Right renal pelvis (tissue), 4 donors: Measurements from ENCODE around the gene FHDC1. TPM values are rescaled to one million over a fixed set of nuclear protein-coding genes. Genes with fewer than 3 reads are reported as not detected.

ENCODE experiments used
- DNase-seq, 4 donors: peaks; one replicate each; pipeline ENCODE4 v3.0.0-alpha.2; 2013; ENCODE audit warnings: low read depth in 4 of 4, low spot score in 3 of 4, missing footprints in 1 of 4
- polyA plus RNA-seq, 4 donors: library from polyadenylated mRNA; unstranded; fragments of 120-200 nt; gene quantifications; one replicate each; pipeline ENCODE4 v1.2.1, GENCODE V29; 2013; ENCODE audit not compliant: insufficient read length in 4 of 4

FHDC1 gene
- polyA plus RNA-seq, 4 donors = 4.4 to 5.3 (median 5.0) TPM

DNA sequence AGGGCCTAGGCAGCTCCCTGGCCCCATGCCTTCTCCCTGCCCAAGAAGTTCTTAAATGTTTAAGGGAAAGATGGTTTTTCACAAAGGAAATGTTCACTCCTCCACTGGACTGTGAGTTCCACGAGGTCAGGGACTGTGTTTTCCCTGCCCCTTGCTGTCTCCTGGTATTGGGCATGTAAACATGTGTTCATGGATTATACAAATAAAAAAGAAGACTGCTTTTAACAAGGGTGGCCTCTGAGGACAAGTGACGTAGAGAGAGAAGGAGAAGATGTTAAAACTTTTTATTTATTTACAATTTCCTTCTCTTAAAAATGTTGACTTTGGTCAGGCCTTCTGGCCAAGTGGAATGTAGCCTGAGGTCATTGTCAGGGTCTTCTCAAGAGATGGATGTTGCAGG is 66.0 kb downstream of the FHDC1 start:
- DNase-seq = no peak

- no peak for DNase-seq
Measured at GRCh38 chr4:153004081-153004850, 68.1 kb downstream of the FHDC1 start.

- DNase-seq = no peak
Measured at GRCh38 chr4:153005899-153006381, 69.8 kb downstream of the FHDC1 start.

GRCh38 chr4:153008578-153009199 is 72.6 kb downstream of the FHDC1 start:
- DNase-seq = no peak

DNA sequence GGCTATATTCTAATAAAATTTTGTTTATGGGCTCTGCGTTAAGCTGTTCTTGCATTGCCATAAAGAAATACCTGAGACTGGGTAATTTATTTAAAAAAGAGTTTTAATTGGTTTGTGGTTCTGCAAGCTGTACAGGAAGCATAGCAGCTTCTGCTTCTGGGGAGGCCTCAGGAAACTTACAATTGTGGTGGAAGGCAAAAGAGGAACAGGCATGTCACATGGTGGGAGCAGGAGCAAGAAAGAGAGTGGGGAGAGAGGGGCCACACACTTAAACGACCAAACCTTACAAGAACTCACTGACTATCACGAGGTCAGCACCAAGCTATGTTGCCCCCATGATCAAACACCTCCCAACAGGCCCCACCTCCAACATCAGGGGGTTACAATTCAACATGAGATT is 74.0 kb downstream of the FHDC1 start:
- DNase-seq = no peak

GRCh38 chr4:153013202-153013977 is 77.3 kb downstream of the FHDC1 start:
- DNase-seq = no peak

DNA sequence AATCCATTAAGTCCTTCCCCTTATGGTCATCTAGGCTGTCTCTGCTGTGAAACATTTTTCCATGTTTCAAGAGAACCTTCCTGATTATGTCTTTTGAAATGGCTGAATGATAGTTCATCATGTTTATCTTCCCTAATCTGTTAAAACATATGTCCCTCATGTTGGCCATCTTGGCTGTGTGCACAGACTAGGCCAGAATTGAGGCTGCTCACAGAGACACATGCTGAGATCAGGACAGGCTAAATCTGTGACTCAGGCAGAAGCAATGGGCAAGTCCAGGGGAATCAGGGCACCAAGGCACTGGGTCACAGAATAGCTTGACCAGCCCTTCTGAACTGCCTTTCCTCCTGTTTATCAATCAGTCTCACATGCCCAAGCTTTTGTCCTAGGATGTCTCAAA is 78.3 kb downstream of the FHDC1 start:
- DNase-seq = no peak

- DNase-seq = no peak
Measured at GRCh38 chr4:153016592-153016991, 80.5 kb downstream of the FHDC1 start.

DNA sequence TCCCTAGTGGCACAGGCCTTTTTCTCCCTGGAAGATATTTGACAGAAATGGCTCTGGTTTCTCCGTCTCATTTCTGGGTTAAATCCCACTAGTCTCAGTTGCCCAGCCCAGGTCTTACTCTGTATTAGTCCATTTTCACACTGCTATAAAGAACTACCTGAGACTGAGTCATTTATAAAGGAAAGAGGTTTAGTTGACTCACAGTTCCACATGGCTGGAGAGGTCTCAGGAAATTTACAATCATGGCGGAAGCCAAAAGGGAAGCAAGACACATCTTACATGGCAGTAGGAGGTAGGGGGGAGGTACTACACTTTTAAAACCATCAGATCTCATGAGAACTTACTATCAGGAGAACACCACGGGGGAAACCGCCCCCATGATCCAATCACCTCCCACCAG is 81.9 kb downstream of the FHDC1 start:
- DNase-seq = no peak

DNA sequence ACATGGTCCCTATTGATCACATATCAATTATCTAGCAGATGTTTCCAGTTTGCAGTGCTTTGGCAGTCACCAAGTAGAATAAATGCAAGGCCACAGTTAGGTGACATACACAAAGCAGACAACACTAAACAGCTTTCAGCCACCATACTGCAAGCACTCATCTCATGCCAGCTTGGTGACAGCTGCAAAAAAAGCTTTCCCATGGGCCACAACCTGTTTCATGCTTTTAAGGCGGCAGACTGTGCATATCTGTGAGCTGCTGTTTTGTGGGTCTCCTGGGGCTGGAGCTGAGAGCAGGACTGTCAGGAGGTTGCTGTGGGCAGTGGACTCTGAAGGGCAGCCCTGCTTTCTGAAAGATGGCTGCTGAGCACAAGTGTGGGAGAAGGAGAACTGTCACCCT is 82.6 kb downstream of the FHDC1 start:
- no peak for DNase-seq

DNA sequence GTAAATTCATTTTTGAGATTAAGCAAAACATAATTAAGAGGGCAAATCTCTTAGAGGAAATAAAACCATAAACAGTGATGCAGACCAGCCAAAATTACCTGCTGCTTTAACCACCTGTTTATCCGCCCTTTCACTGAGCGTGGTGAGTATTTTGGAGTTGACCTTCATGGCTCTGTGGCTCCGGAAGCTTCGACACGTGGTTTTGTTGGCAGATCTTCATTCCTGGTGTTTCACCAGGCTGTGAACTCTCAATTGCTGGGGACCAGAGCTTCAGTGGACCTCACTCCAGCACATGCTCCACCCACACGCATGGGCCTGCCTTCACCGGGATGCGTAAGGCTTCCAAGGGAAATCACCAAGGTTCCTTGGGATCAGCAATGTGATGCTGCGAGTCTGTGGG is 83.8 kb downstream of the FHDC1 start:
- no peak for DNase-seq

DNA sequence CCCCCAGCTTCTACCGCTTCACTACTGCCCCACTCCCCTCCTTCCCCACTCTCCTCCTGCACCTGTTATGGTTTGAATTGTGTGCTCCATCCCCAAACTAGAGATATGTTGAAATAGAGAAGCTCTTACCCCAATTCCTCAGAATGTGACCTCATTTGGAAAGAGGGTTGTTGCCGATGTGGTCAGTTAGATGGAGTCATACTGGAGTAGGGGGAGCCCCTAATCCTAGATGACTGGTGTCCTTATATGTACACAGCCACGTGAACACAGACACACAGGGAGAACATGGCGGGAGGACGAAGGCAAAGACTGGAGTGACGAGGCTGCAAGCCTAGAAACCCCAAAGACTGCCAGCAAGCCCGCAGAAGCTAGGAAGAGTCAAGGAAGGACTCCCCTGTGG is 84.3 kb downstream of the FHDC1 start:
- no peak for DNase-seq

DNA sequence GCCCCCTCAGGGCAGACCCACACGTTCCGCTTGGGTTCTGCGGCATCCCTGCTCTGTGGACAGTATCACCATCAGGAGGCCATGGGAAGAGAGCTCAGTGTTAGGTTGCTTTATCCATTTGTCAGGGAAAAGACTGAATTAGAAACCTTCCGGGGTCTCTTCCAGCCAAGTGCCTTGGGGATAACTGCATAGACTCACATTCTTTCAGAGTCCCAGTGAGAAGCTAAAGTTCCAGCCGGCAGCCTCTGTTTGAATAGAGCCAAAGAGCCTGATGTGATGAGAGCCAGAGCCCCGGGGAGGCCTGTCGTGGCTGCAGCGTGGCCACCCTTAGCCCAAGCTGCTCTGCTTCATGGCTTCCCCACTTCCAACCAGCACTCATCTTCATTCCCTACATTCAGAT is 85.2 kb downstream of the FHDC1 start:
- no peak for DNase-seq

GRCh38 chr4:153022241-153022715 is 86.2 kb downstream of the FHDC1 start:
- DNase-seq = no peak

GRCh38 chr4:153023139-153023538 is 87.0 kb downstream of the FHDC1 start:
- DNase-seq = no peak

DNA sequence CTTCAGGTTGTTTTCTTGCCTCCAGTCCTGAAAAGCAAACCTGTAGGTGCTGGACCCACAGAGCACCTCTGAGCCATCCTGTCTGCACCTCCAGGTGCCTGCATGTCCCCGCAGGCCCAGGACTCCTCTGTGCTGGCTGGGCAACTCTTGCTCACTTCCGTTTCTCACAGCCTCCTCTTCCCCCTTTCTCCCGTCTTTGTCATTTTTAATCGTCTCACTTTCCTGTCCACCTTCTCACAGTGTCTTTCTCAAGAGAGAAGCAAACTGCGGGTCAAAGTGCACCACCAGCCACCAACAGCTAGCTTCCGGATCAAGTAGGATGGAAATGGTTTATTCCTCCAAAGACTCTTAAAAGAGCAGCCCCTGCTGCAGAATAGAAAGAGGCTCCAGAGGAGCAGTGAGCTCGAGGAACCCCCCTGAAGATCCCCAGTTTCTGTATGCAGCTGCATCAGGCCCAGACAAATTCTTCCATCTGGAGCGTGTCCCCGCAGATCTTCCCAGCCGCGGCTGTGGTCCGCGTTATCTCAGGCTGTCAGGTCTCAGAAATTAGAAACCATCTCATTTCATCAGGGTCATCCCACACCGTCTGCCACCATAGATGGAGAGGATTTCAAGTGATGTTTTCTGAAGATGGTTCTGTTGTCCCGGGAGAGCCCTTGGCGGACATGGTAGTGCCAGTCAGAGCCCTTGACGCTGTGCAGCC is 87.7 kb downstream of the FHDC1 start:
- DNase-seq = no peak

- no peak for DNase-seq
Measured at GRCh38 chr4:153024466-153024865, 88.3 kb downstream of the FHDC1 start.

DNA sequence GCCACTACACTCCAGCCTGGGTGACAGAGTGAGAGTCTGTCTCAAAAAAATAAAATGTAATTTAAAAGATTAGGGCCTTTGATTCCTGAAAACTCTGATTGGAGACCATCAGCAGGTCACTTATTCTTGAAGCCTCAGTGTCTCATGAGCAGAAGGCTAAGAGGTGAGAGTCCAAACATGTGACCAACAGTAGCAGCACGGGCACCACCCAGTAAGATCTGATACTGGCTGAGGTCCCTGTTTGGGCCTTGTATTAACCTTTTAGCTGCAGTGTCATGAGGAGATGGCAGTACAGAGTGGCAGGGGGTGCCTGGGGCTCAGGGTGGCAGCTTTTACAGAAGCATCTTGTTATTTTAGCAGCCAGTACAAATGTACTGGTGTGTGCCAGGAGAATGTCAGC is 89.3 kb downstream of the FHDC1 start:
- no peak for DNase-seq

DNA sequence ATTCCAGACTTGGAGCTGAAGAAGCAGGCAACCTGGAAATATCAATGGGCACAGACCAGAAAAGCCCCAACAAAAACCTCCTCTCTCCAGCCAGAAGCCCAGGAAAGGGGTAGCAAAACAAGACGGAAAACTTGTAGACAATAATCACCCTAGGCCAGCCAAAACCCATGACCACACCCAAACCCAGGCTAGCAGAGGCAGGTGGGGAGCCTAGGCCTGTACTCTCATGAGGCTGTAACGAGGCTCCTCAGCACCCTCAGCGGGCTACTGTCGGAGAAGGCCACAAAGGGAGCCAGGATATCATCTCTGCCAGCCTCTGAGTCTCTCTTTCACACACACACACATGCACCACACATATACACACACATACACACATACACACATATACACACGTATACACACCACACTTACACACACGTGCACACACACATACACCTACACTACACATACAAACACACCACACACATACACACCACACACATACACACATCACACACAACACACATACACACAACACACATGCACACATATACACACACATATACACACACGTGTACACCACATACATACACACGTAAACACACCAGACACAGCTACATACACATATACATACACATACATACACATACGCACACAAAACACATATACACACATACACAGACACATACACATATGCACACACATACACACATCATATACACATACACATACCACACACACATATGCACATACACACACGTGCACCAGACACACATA is 90.6 kb downstream of the FHDC1 start:
- DNase-seq = no peak

DNA sequence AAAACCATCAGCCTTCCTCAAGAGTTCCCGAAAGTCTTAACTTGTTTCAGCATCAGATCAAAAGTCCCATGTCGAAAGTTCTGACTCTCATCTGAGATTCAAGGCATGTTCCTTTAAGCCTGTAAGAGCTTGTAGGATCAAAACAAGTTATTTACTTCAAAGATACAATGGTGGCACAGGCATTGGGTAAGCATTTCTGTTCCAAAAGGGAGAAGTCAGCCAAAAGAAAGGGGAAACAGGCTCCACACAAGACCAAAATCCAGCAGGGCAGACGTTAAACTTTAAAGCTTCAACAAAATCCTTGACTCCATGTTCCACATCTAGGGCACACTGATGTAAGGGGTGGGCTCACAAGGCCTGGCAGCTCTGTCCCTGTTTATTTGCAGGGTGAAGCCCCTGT is 91.7 kb downstream of the FHDC1 start:
- DNase-seq = no peak
